HG03045 (cell line): ENCODE results near the gene POLA1.

Experiments used
- ATAC-seq: cut with Tn5 transposase; IDR thresholded peaks from one replicate; pipeline ENCODE4 v1.9.1; 2021; ENCODE audit warnings: mild to moderate bottlenecking, moderate library complexity; ENCODE audit not compliant: unreplicated experiment

The POLA1 gene

DNA sequence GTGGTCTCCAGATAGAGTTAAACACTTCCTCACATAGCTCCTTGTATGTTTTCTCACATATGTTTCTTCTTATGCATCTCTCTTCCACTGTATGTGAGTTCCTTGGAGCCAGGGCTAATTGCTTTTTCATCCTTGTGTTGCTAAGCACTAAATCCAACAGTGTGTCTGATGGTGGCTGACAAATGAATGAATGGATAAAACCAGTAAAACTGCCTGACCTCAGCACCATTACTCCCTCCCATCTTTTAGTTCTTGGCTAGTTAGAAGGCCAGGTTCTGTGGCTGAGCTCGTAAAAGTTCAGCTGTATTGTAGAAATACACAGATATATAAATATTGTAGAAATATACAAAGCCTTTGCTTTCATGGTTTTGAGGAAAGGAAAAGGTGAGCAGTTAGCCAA lies 271.7 kb downstream of the POLA1 start:
- ATAC-seq: no peak

DNA sequence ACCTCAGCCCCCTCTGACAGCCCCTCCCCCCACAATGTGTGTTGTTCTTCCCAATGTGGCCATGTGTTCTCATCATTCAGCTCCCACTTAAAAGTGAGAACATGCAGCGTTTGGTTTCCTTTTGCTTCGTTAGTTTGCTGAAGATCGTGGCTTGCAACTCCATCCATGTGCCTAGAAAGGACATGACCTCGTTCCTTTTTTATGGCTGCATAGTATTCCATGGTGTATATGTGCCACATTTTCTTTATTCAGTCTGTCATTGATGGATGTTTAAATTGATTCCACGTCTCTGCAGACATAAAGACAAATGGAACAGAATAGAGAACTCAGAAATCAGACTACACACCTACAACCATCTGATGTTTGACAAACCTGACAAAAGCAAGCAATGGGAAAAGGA lies 276.1 kb downstream of the POLA1 start:
- no peak for ATAC-seq

DNA sequence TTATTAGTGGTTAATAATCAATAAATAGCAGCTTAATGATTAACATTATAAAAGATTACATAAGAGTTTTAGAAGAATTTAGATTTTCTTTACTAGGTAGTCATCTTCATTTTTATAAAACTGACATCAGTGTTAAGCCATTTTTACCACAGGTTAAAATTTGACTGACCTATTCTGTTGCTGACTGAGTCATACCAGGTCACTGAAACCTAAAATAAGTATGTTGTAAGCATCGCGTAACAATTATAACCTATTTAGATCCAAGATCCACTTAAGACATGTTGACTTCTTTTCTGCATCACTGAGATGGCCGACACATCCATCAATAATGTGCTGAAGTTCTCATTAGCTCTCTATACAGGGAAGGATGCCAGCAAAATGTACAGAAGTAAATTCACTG lies 285.4 kb downstream of the POLA1 start:
- no peak for ATAC-seq

DNA sequence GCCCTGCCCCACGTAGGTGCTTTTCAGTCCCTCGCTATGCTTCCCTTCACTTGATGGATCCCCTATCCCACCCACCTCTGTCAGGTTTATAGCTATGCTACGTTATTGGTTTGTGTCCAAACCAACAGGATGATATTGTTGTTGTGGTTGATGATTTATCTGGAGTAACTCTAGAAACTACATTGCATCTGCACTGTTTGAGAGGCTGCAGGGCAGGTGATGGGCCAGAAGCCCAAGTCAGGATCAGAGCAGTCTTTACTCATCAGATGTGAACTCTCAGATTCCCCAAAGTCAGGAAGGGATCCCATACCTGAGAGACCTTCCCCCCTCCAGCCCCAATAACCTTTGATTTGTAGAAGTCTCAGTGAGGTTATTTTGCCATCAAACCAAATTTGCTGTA lies 287.3 kb downstream of the POLA1 start:
- no peak for ATAC-seq

DNA sequence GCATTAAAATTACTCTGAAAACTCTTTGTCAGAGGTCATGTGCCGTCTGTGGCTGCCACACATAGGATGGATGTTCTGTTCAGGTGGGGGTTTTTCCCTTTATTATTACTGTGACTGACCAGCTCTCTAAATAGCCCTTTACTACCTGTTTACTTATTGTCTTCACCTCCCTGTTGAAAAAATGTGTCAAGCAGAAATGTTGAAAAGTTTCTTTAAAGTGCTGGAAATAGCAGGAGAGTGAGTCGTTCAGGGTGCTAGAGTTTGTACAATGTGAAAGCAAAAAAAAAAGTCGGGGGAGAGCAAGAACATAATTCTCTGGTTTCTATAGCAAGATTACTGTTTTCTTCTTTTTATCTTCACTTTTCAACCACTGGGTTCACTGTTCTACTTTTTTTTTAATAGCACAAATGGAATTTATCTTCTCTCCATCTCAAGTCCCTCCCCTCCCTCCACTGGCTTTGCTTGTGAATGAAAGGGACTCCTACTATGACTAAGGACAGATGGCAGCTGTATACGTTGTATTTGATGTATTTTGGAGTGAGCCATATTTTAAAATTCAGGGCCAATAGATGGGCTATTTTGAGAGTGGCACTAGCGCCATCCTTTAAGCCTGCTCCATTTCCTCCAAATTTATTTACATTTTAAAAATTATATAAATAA lies 288.7 kb downstream of the POLA1 start:
- no peak for ATAC-seq

DNA sequence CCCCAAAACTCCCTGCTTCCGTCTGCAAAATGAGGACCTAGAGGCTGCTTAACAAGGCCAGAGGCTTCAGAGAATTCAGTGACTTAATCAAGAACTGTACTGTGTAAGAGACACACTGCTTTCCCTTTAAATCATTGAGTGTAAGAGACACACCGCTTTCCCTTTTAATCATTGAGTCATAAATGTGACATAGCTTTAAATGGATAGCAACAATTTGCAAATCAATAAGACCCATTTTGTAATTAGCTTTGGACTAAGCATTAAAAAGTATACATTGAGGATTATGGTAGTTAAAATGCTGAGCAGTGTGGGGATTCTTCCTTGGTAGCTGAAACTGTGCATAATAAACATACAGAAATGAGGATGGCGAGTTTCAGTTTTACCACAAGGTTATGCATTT lies 290.2 kb downstream of the POLA1 start:
- no peak for ATAC-seq

DNA sequence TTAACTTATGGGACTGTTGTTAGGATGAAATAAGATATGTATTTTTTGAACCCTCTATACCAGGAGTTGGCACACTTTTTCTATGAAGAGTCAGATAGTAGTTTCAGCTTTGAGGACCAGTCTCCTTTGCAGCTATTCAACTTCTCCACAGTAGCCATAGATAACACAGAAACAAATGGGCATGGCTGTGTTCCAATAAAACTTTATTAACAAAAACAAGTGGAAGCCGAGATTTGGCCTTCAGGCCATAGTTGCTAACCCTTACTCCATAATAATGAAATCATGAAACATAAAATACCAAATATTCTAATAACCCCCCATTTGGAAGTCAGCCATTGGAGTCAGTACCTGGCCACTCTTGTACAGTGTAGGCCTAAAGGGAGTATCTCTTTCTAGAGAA lies 291.4 kb downstream of the POLA1 start:
- no peak for ATAC-seq

DNA sequence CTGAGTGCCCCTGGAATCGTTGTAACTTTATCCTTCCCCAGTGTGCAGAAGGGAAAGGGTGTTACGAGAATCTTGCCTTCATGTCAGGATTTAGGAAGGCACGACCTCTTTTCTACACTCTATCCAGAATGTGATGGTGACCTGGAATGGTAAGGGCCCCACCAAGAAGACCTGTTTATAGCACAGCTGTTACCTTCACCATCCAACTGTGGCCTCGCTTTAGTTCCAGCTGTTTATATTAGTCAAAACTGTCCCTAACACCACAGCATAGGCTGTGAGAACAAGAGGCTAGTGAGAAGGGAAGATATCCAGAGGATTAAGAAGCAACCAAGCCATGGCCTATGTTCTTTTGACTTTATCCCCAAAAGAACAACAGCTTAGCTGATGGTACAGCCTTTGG lies 294.0 kb downstream of the POLA1 start:
- no peak for ATAC-seq

DNA sequence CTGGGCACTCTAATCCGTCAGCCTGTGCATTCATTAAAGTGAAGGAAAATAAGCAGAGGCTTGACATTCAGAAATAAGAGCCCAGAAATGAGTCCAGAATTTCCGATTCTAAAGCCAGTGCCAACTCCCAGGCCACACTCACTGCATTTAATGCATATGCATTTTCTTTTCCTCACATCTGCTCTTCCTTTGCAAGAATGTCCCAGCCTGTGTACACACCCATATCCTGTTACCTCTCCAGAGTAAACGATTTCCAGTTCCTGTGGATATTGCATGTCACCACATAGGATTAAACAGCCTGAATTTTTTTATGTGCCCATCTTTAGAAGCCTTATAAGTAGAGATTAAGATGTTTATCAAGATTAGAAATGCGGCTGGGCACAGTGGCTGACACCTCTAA lies 294.6 kb downstream of the POLA1 start:
- no peak for ATAC-seq

DNA sequence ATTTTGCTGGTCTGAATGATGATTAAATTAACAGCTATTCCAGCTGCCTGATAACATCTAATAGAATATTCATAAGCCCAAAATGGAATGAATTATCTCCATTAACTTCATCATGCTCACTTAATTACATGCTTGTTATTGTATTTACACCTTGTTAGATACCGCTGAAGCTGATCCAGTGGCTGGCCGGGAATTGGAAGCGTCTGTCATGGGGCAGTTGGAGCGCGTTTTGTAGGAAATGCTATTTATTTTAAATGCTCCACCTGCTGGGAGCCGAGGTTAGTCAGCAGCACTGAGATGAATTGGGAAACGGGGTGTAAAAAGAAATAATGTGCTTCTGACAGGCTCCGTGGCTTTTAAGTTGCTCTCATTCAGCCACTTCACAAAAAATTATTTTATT lies 296.8 kb downstream of the POLA1 start:
- ATAC-seq: no peak

DNA sequence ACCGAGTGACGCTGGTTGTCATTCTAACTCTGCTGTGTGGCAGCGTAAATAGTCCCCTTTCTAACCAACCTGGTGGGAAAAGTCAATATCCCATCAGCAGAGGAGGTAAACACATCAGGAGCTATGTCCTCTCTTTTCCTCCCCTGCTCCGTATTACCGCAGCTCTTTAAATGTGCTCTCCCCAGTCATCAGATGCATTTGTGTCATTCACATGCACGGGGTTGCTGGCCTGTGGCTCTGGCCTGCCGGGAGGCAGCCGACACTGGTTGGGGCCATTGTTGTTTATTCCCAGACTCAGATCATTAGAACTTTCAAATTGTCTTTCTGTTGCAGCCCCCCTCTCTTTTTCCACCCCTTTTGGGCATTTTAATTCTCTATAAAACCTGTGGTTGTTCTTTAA lies 300.2 kb downstream of the POLA1 start:
- no peak for ATAC-seq

DNA sequence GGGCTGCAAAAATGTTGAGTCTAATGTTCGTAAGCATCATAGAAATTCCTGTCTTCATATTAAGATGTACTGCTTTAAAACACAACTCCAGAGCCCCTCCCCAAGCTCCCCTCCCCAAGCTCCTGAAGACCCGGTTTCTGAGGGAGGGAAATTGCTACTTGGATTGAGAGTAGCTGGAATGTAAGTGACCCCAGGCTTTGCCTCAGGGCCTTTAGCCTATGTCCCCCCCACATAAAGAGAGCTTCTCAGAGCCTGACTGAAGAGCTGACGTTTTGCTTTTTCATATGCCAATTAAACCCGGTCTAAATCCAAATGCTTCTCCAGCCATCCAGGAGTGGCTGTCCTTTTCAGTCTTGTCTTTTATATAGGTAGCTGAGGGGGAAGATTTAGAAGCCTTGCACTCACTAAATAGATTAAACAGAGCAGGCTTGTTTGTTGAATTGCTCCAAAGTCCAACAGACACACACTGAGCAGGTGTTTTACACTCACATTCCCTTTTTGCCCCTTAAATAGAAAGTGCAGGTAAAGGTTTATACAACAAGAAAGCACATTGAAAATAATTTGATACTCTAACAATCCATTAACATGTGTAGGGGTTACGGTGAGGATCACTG lies 302.5 kb downstream of the POLA1 start:
- ATAC-seq: no peak

DNA sequence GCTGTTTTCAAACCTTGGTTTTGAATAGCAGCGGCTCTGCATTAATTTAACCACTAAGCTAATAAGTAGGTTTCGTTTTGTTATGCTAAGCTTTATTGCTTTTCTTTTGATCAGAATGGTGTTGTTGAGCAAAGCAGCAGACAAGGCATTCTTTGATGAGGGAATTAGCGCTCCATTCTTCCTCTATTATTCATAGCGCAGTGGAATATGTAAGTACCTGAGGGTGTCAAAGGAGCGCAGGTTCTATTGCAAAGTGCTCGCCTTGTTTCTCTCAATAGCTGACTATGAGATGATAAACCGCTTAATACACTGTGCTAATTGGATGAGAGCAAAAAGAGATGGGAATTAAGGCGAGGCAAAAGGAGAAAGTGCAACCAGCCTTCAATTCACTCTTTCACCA lies 305.8 kb downstream of the POLA1 start:
- ATAC-seq: no peak

DNA sequence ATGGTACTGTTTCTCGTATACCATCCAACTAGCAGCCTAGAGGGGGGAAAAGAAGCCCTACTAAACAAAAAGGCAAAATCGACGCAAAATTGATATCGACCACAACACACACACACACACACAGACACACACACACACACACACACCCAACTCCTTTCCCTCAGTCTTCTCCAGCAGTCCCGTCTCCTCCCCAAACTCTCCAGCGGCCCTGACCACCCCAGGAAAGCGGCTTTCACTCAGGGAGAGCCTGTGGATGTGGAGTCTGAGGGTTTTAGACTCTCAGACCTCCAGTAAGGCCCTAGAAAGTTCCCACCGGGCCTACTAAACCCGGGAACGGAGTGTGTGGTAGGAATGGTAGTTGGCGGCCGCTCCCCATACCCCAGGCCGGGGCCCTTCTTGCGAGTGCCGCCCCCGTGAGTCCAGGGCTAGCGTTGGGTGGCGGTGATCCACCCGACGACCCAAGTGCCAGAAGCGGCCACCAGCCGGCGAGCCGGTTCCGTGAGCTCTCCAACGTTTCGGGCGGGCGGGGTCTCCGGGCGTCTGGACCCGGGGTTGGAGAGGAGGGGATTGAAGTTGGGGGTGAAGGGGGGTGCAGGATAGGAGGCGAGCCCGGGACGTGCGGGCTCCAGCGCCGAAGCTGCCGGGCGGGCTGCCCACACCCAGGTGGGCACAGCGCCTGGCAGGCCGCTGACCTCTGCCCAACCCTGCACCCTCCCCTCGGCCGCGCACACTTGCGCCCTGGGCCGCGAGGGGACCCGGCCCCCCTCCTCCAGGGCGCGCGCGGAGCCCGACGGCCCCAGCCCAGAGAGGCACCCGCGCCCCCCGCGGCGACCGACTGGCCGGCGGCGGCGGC lies 308.3 kb downstream of the POLA1 start:
- no peak for ATAC-seq

DNA sequence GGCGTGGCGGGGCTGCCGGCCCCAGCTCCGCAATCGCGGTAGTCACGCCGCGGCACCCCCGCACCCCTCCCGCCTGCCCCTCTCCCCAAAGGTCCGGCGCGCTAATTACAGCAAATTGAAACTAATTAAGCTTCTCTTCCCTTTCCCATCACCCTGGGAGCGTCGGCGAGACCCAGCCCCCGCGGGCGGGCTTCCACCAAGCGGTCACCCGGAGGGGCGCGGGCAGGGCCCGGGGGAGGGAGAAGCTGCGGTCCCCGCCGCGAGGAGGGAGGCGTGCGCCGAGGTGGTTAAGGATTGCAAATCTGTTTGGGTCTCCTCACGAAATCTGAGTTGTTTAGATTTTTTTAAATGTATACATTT lies 308.9 kb downstream of the POLA1 start:
- ATAC-seq: no peak

DNA sequence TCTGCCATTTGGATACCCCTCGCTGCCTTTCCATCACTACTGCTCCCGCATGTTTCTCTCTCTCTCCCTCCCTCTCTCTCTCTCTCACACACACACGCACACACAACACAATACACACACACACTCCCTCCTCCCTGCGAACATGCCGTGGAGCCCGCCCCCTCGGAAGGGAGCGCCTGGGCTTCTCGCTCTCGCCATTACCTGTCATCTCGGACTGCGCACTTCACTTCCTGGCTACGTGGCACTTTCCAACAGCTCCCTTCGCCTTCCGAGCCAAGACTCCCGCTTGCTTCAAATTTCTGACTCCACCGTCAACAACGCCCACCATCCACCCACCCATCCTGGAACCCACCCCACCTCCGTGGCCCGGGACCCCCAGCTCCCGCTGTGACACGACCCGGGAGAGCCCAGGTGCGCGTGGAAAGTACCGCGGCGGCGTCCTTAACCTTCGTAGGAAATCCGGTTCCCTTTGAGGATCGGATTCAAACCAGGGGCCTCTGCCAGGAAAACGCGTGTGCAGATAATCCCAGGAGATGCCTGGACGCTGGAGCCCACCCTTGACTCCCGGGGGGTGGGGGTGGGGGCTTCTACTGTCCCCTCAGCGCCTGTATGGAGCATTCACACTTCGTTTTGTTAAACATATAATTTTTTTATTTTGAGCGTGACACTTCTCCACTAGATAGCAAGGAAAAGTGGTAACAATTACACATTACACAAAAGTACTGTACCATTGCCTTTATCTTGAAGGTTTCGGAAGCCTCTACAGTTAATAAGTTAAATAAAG lies 309.5 kb downstream of the POLA1 start:
- ATAC-seq: no peak

DNA sequence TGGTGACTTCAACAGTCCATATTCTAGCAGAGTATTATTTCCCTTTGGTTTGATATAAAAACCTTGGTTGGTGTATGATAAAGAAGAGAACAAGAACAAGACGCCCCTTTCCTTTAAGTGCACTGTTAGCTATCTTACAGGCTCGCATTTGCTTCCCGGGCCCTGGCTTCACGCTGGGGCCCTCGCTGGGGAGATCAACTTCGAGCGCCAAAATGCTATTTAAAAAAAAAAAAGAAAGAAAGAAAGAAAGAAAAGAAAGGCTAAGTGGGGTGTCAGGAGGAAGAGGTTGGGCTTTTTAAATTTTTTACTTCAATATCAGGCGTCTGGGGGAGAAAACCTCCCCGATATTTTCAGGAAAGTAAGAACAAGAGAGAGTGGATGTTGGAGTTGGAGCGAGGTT lies 310.3 kb downstream of the POLA1 start:
- ATAC-seq: no peak

DNA sequence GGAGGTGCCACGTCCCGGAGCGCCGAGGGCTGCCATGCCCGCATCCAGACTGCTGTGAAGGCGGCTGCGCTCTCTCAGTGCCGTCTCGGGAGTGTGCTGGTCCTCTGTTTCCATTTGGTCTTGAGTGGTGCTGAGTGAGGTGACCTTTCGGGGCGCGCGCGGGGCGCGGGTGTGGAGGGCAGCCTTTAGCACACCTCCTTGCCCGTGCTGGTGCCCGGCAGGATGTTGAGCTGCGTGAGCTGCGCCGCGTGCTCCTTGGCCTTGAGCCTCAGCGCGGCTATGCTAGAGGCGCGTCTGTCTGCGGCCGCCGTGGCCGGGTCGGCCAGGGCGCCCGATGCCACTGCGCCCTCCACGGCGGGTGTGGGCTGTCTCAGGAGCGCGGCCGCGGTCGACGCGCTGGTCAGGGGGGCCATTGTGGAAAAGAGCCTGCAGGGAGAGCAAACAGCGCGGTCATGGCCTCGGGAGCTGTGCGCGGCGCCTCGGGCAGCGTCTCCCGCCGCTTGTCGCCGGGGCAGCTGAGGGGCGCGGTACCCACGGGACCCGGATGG lies 310.8 kb downstream of the POLA1 start:
- ATAC-seq: no peak

DNA sequence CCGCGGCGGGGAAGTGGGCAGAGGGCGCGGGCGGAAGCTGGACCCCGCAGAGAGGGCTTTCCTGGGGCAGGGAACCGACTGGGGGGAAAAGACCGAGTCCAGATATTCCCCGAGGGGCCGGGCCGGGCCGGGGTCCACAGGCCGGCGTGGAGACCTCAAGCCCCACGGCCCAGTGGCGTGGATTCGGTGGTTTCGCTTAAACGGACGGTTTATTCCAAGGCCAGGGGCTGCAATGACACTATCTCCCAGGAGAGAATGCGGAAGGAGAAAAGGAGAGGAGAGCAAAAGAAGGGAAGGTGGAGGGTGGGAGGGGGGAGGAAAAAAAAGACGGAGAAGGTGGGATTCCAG lies 311.3 kb downstream of the POLA1 start:
- ATAC-seq: no peak

DNA sequence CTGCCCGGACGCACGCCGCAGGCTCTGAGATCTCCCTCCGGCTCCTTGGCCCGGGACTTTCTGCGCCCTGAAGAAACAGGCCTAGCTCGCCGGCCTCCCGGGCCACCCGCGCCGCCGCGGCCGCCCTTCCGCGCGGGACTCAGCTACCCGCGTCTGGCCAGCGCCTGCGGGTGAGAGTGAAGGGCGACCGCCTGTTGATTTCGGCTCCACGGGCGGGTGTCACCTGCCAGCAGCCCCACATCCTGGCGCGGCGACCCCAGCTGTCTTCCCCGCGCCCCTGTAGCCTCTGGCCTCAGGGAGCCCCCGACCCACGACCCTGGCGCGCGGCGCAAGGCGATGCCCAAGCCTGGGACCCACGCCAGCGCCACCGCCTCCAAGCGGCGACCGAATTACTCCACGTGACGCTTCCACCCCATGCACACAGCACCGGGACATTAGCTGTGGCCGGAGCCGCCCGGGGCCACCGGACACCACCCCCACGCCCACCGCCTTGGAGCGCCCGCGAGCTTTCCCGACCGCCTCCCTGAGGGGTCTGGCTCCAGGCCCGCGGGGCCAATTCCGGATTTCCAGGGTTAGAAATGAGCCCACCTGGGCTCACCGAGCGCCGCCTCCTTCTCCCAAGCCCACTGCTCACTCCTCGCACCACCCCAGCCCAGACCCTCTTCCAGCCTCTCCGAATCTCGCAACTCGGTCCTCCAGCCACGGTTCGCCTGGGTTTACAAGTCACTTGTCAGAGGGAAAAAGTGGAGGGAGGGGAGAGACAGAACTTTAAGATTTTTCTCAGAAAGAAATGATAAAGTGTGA lies 311.9 kb downstream of the POLA1 start:
- no peak for ATAC-seq
